ENCODE data around the gene SDHB. TPM values are rescaled to one million over a fixed set of nuclear protein-coding genes. Genes with fewer than 3 reads are reported as not detected.

The SDHB gene
- total and polyA plus RNA-seq, 2 of the 8 experiments (the other 6 are each of a cell fraction or from before 2014, with no cell fraction given): 84.0 to 98.7 TPM

DNA sequence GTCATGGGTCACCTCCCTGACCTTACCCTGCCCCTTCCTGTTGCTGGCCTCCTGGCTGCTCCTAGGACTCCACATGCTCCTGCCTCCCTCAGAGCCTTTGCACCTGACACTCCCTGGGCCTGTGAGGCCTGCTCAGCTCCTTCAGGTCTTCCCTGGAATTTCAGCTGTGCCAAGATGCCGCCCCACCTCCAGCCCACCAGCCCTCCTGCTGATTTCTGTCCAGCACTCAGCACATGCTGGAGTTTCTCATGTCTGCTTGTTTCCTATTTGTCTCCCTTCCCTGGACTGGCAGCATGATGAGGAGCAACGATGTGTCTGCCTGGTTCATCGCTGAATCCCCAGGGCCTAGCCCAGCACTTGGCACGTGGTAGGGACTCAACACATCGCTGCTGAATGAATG, 76.5 kb downstream of the SDHB start:
- ChIA-PET CTCF (ENCODE audit: partially characterized antibody) (interaction anchor here (1.0 to 14.2 kb wide), 4 partner anchors 10 to 69 kb away, joined by 3 to 267 read pairs (median 14); no protein-coding TSS in a partner anchor), POLR2A (ENCODE audit: partially characterized antibody) (interaction anchor here (1.4 to 6.6 kb wide), 5 partner anchors 9 to 36 kb away, joined by 5 to 92 read pairs (median 16); no protein-coding TSS in a partner anchor)
- H3K4me2 ChIP-seq (ENCODE audit: insufficient read depth in 1 of 2, low read depth in 2 of 2, low read length in 2 of 2): no peak overlapping the region
- peaks cover 0 to 20% (median 13%) of the 10 kb centered on the region in 4 experiments; a peak in 6 of 7 replicates for H3K4me1 ChIP-seq (replicated peaks in 1 of 4; ENCODE audit: control insufficient read depth in 3 of 4, insufficient read depth in 4 of 4, low read length in 3 of 4)
- H3K18ac ChIP-seq (ENCODE audit: extremely low read depth, low read length): no peak overlapping the region
- peaks cover 0 to 27% of the 10 kb centered on the region in 2 experiments; a peak in 2 of 4 replicates for H3K79me2 ChIP-seq (ENCODE audit: control insufficient read depth in 1 of 2, insufficient read depth in 2 of 2, low read length in 2 of 2)
- H3K23me2 ChIP-seq (ENCODE audit: low read depth, low read length): peaks cover 6% of the 10 kb centered on the region
- no peak overlapping the region for H3K4me3 ChIP-seq (ENCODE audit: extremely low read depth in 1 of 4, insufficient read depth in 2 of 4, low read depth in 3 of 4, low read length in 4 of 4)
- peaks cover 10 to 23% of the 10 kb centered on the region in 2 experiments for H4K20me1 ChIP-seq (replicated peaks in 1 of 2; ENCODE audit: control insufficient read depth in 1 of 2, insufficient read depth in 2 of 2, low read length in 2 of 2)
- no peak overlapping the region for H3K4ac ChIP-seq (replicated peaks; ENCODE audit: insufficient read length, low read depth, low read length)
- H2BK15ac ChIP-seq (ENCODE audit: low read length): no peak overlapping the region
- H2BK20ac ChIP-seq (ENCODE audit: low read length): no peak overlapping the region
- H3K9ac ChIP-seq (replicated peaks in 1 of 4; ENCODE audit: extremely low read depth in 1 of 4, low read depth in 3 of 4, low read length in 3 of 4): no peak overlapping the region
- peaks cover 9 to 31% (median 19%) of the 10 kb centered on the region in 4 experiments for H3K36me3 ChIP-seq (ENCODE audit: control insufficient read depth in 2 of 4, insufficient read depth in 4 of 4, low read length in 3 of 4)
- no peak overlapping the region for H4K5ac ChIP-seq (ENCODE audit: insufficient read length, low read depth, low read length)
- no peak overlapping the region for H3K27ac ChIP-seq (ENCODE audit: low read depth, low read length)
- H2BK5ac ChIP-seq (ENCODE audit: low read depth, low read length): no peak overlapping the region; the same call in 1 of the 2 replicates
- H3K79me1 ChIP-seq (ENCODE audit: low read depth, low read length): peaks cover 12% of the 10 kb centered on the region
- H3K27me3 ChIP-seq (replicated peaks in 1 of 4; ENCODE audit: control insufficient read depth in 3 of 4, extremely low read depth in 1 of 4, insufficient read depth in 3 of 4, low read length in 3 of 4): peaks cover 0 to 3% (median 0%) of the 10 kb centered on the region in 4 experiments; a peak in 1 of 7 replicates
- WGBS, 2 experiments (ENCODE audit: extremely low coverage in 1 of 2, insufficient coverage in 1 of 2, insufficient read length in 1 of 2, insufficient replicate concordance in 2 of 2, low coverage in 1 of 2, low lambda C conversion rate in 2 of 2, missing lambda C conversion rate in 1 of 2): 91% methylated on average over 5 of the region's 5 CpGs; no CpG with 5 or more reads in 1 of the 2 experiments
- TF ChIP-seq RNF2 (IDR thresholded peaks at IDR 0.05; ENCODE audit: borderline replicate concordance, low read depth, low read length, missing control alignments, poor library complexity, severe bottlenecking): no peak
- no peak for TF ChIP-seq NANOG (IDR thresholded peaks at IDR 0.05; ENCODE audit: insufficient read depth, low read depth, low read length, poor library complexity, severe bottlenecking)
- TF ChIP-seq CBX5 (IDR thresholded peaks at IDR 0.05; ENCODE audit: low read depth, low read length): no peak
- no peak for TF ChIP-seq CBX8 (IDR thresholded peaks at IDR 0.05; ENCODE audit: borderline replicate concordance, low read depth, low read length)
- TF ChIP-seq YY1 (IDR thresholded peaks at IDR 0.05; ENCODE audit: low read depth, low read length): no peak
- no peak for TF ChIP-seq KDM4A (IDR thresholded peaks at IDR 0.05; ENCODE audit: low read depth, low read length, severe bottlenecking)
- H2BK12ac ChIP-seq (ENCODE audit: low read depth, low read length): no peak overlapping the region
- no peak overlapping the region for H3K14ac ChIP-seq (ENCODE audit: insufficient read length)
- H4K8ac ChIP-seq (ENCODE audit: extremely low read depth, insufficient read depth, low read length): no peak overlapping the region
- H3K56ac ChIP-seq (replicated peaks; ENCODE audit: insufficient read length, low read depth, low read length): no peak overlapping the region
- DNase-seq (ENCODE audit: low read depth in 1 of 2, low spot score in 2 of 2) (no peak), FAIRE-seq (no peak)
- H4K91ac ChIP-seq (replicated peaks; ENCODE audit: insufficient read length, low read length): no peak overlapping the region
- H3K9me3 ChIP-seq (ENCODE audit: insufficient read depth in 2 of 2, low read depth in 1 of 2, low read length in 1 of 2): no peaks in the 10 kb centered on the region
- no peak overlapping the region for H2BK120ac ChIP-seq (replicated peaks; ENCODE audit: low read depth, low read length)
- no peak overlapping the region for H2AFZ ChIP-seq (ENCODE audit: low read length)
- no peak overlapping the region for H3K23ac ChIP-seq (ENCODE audit: insufficient read length)
- H2AK5ac ChIP-seq (ENCODE audit: low read depth, low read length): no peak overlapping the region
